B cell (primary cell): Measurements from ENCODE around the gene NCOA4. TPM values are rescaled to one million over a fixed set of nuclear protein-coding genes. Genes with fewer than 3 reads are reported as not detected.

Experiments used
- ATAC-seq: fragments of 200-7000 bp; cut with Tn5 transposase; one replicate; pipeline ENCODE4 v1.10.0; 2021; ENCODE audit warnings: low read depth, mild to moderate bottlenecking, moderate number of reproducible peaks, moderate library complexity
- CTCF ChIA-PET: fragments of 350-600 bp; sonication (Branson Sonifier 250); formaldehyde crosslinking; loops from one replicate; lab custom pipeline; 2021; ENCODE audit warnings: antibody characterized with exemption, inconsistent platforms; lab: Charles Lee
- POLR2A ChIA-PET: fragments of 350-600 bp; sonication (Branson Sonifier 250); formaldehyde crosslinking; loops from one replicate; lab custom pipeline; 2021; ENCODE audit warnings: antibody characterized with exemption; lab: Charles Lee
- DNase-seq: peaks from one replicate; pipeline ENCODE4 v3.0.0; 2013
- H2AFZ ChIP-seq: 2 replicates; pipeline ENCODE4 v1.6.1; 2012; ENCODE audit warnings: mild to moderate bottlenecking, low read depth, low read length; ENCODE audit not compliant: insufficient read depth, poor library complexity, severe bottlenecking
- H3K27ac ChIP-seq, 2 donors: 1 replicate in 1 of 2; 2 replicates in 1 of 2; pipeline ENCODE4 v1.5.1; 2012 to 2013; ENCODE audit warnings: low read length in 2 of 2, mild to moderate bottlenecking in 2 of 2, moderate library complexity in 1 of 2
- H3K27me3 ChIP-seq, 4 experiments: fragments of 200-600 bp in 1 of 4; sonication (generic) in 1 of 4; replicated peaks in 1 of 4; 1 replicate in 2 of 4; 2 replicates in 2 of 4; pipeline versions ENCODE4 v1.6.1 to v1.7.0; 2013 to 2016; ENCODE audit warnings: low read length in 3 of 4, mild to moderate bottlenecking in 2 of 4, mixed read lengths in 1 of 4, moderate library complexity in 1 of 4; ENCODE audit not compliant: insufficient read depth in 4 of 4, control insufficient read depth in 3 of 4; ENCODE audit errors: control extremely low read depth in 1 of 4
- H3K36me3 ChIP-seq, 2 experiments: replicated peaks in 1 of 2; 1 replicate in 1 of 2; 2 replicates in 1 of 2; pipeline versions ENCODE4 v1.6.1 to v1.7.1; 2013; ENCODE audit warnings: low read length in 1 of 2; ENCODE audit not compliant: insufficient read depth in 2 of 2, control insufficient read depth in 1 of 2; ENCODE audit errors: control extremely low read depth in 1 of 2, extremely low read depth in 1 of 2
- H3K4me1 ChIP-seq, 2 donors: fragments of 200-600 bp in 1 of 2; sonication (generic) in 1 of 2; 1 replicate in 1 of 2; 2 replicates in 1 of 2; pipeline versions ENCODE4 v1.5.1 to v1.6.1; 2013 to 2017; ENCODE audit warnings: low read length in 2 of 2; ENCODE audit not compliant: control insufficient read depth in 2 of 2, insufficient read depth in 2 of 2
- H3K4me2 ChIP-seq: replicated peaks from 2 replicates; pipeline ENCODE3; 2012; ENCODE audit warnings: mild to moderate bottlenecking, low read depth, low read length; ENCODE audit not compliant: poor library complexity, severe bottlenecking
- H3K4me3 ChIP-seq, 5 experiments: fragments of 200-600 bp in 1 of 5; sonication (generic) in 1 of 5; 1 replicate in 3 of 5; 2 replicates in 2 of 5; pipeline versions ENCODE4 v1.5.1 to v1.7.0; 2011 to 2016; ENCODE audit warnings: low read length in 4 of 5, mild to moderate bottlenecking in 4 of 5, low read depth in 2 of 5, control low read depth in 1 of 5, moderate library complexity in 1 of 5; ENCODE audit not compliant: insufficient read depth in 1 of 5; ENCODE audit errors: control extremely low read depth in 1 of 5, extremely low read depth in 1 of 5
- H3K79me2 ChIP-seq: fragments of 200-600 bp; sonication (generic); one replicate; pipeline ENCODE4 v1.6.0; 2016; ENCODE audit warnings: low read length; ENCODE audit not compliant: control insufficient read depth, insufficient read depth
- H3K9ac ChIP-seq: fragments of 200-600 bp; sonication (generic); 2 replicates; pipeline ENCODE4 v1.6.1; 2017; ENCODE audit warnings: mild to moderate bottlenecking, low read length, moderate library complexity
- H3K9me3 ChIP-seq, 3 donors: one replicate each; pipeline versions ENCODE4 v1.6.1 to v1.7.1; 2013; ENCODE audit warnings: low read length in 2 of 3; ENCODE audit not compliant: control insufficient read depth in 2 of 3, insufficient read depth in 1 of 3; ENCODE audit errors: control extremely low read depth in 1 of 3
- H4K20me1 ChIP-seq: 2 replicates; pipeline ENCODE4 v1.6.0; 2012; ENCODE audit warnings: mild to moderate bottlenecking, low read length; ENCODE audit not compliant: insufficient read depth, control insufficient read depth, poor library complexity, severe bottlenecking
- H3K27ac Mint-ChIP-seq: one replicate; pipeline ENCODE4 v1.8.0; 2021; ENCODE audit warnings: mixed read lengths
- H3K27me3 Mint-ChIP-seq: one replicate; pipeline ENCODE4 v1.8.0; 2021; ENCODE audit warnings: mixed read lengths
- H3K4me1 Mint-ChIP-seq: one replicate; pipeline ENCODE4 v1.8.0; 2021; ENCODE audit warnings: mixed read lengths
- H3K4me3 Mint-ChIP-seq: one replicate; pipeline ENCODE4 v1.8.0; 2021; ENCODE audit warnings: mixed read lengths
- H3K9me3 Mint-ChIP-seq: one replicate; pipeline ENCODE4 v1.8.0; 2022; ENCODE audit warnings: mixed read lengths; ENCODE audit not compliant: insufficient read depth
- CTCF ChIP-seq: fragments of 200-600 bp; IDR thresholded peaks from one replicate; pipeline ENCODE4 v1.8.0; 2022; ENCODE audit warnings: antibody characterized with exemption, mild to moderate bottlenecking
- EZH2 ChIP-seq: IDR thresholded peaks from 2 replicates; pipeline ENCODE4 v1.6.1; 2012; ENCODE audit warnings: borderline replicate concordance, low read depth, mild to moderate bottlenecking, moderate library complexity, low read length; ENCODE audit not compliant: insufficient read depth, poor library complexity, severe bottlenecking
- WGBS: methylation state at CpG from one replicate; pipeline ENCODE4 v1.1.5; 2013; ENCODE audit warnings: missing lambda C conversion rate; ENCODE audit not compliant: insufficient coverage; 5-methylcytosine and 5-hydroxymethylcytosine counted together
- intact Hi-C: fragments of 100-400 bp; cut with micrococcal nuclease; formaldehyde crosslinking; loops from one replicate; pipeline ENCODE4 v1.10.0; 2022
- polyA plus RNA-seq: library from polyadenylated mRNA; depleted of rRNA; stranded (reverse); fragments of >200 nt; gene quantifications from 2 replicates; pipeline ENCODE4 v1.2.3, GENCODE V29; 2012
- total RNA-seq, 2 donors: library from RNA; stranded (reverse); fragments of 120-200 nt in 1 of 2; gene quantifications; 1 replicate in 1 of 2; 2 replicates in 1 of 2; pipeline versions ENCODE4 v1.2.3 to v1.2.4, GENCODE V29; 2013 to 2022

Gene NCOA4
- total and polyA plus RNA-seq, 2 donors (not counting 1 experiment from before 2014, with no cell fraction given), result 27.1 to 69.7 TPM

DNA sequence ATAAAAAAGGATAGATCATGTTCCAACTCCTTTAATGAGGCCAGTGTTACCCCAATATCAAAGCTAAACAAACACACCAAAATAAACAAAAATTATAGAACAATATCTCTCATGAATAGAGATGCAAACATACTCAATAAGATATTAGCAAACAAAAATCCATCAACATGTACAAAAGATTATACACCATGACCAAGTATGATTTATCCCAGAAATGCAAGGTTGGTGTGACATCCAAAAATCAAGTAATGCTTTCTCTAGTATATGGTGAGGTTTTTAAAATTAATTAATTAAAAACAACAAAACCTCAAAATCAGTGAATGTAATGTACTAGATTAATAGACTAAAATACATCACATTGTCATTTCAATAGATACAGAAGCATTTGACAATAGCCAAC, 26.6 kb upstream of the NCOA4 start:
- no peak overlapping the region for H3K9ac ChIP-seq
- H3K27me3 Mint-ChIP-seq, result peaks cover 6% of the 10 kb centered on the region
- H3K27me3 ChIP-seq, result no peaks in the 10 kb centered on the region
- no peaks in the 10 kb centered on the region for H3K36me3 ChIP-seq
- H4K20me1 ChIP-seq, result no peaks in the 10 kb centered on the region
- H3K4me2 ChIP-seq, result no peak overlapping the region
- no peak overlapping the region for H3K4me3 ChIP-seq
- ChIA-PET POLR2A (no interaction called here), CTCF (no interaction called here)
- H3K9me3 Mint-ChIP-seq, result peaks cover 2% of the 10 kb centered on the region
- no peaks in the 10 kb centered on the region for H3K4me1 ChIP-seq
- peaks cover 0 to 10% (median 9%) of the 10 kb centered on the region in 3 donors for H3K9me3 ChIP-seq
- no peak for DNase-seq
- H3K27ac Mint-ChIP-seq, result no peak overlapping the region
- no peaks in the 10 kb centered on the region for H3K4me1 Mint-ChIP-seq
- H3K79me2 ChIP-seq, result no peaks in the 10 kb centered on the region
- no peak overlapping the region for H3K4me3 Mint-ChIP-seq
- no peak overlapping the region for H2AFZ ChIP-seq
- intact Hi-C loops, result no loop called here
- no peak for ATAC-seq
- no peak overlapping the region for H3K27ac ChIP-seq
- TF ChIP-seq EZH2 (no peak), CTCF (no peak)

GRCh38 chr10:46055771-46056170, 25.3 kb upstream of the NCOA4 start:
- Mint-ChIP-seq H3K4me1 (peaks cover 1% of the 10 kb centered on the region), H3K27ac (no peak overlapping the region), H3K27me3 (peaks cover 17% of the 10 kb centered on the region), H3K4me3 (no peak overlapping the region), H3K9me3 (peaks cover 2% of the 10 kb centered on the region)
- no peaks in the 10 kb centered on the region for H4K20me1 ChIP-seq
- no peak for DNase-seq
- H3K4me2 ChIP-seq, result no peak overlapping the region
- POLR2A ChIA-PET, result no interaction called here
- peaks cover 0 to 6% (median 1%) of the 10 kb centered on the region in 4 experiments for H3K27me3 ChIP-seq
- H3K9ac ChIP-seq, result no peak overlapping the region
- ATAC-seq, result no peak
- CTCF ChIA-PET, result no interaction called here
- H3K36me3 ChIP-seq, result no peaks in the 10 kb centered on the region
- no peak overlapping the region for H2AFZ ChIP-seq
- no peak overlapping the region for H3K4me3 ChIP-seq
- no CpG with 5 or more reads among the region's 4 CpGs for WGBS
- no peaks in the 10 kb centered on the region for H3K79me2 ChIP-seq
- peaks cover 0 to 10% (median 9%) of the 10 kb centered on the region in 3 donors for H3K9me3 ChIP-seq
- intact Hi-C loops, result no loop called here
- TF ChIP-seq EZH2, result no peak
- no peaks in the 10 kb centered on the region for H3K4me1 ChIP-seq
- H3K27ac ChIP-seq, result no peak overlapping the region
